Keratinocyte (primary cell): ENCODE measurements around the gene S100A11. TPM values are rescaled to one million over a fixed set of nuclear protein-coding genes. Genes with fewer than 3 reads are reported as not detected.

Source experiments
- DNase-seq: peaks from one replicate; pipeline ENCODE4 v3.0.0-alpha.2; 2011; ENCODE audit warnings: low read depth, missing footprints, low spot score
- FAIRE-seq: peaks from 2 replicates; lab custom pipeline; 2011; peaks lifted over from hg19 to GRCh38; lab: Jason Lieb, UNC
- H2AFZ ChIP-seq: 2 replicates; pipeline ENCODE4 v1.6.0; 2012; ENCODE audit warnings: low read length, control low read depth, inconsistent platforms; ENCODE audit not compliant: control insufficient read depth
- H3K27ac ChIP-seq: 2 replicates; pipeline ENCODE4 v1.5.1; 2011; ENCODE audit warnings: low read length; ENCODE audit not compliant: control insufficient read depth, insufficient read depth
- H3K27me3 ChIP-seq: 3 replicates; pipeline ENCODE4 v1.6.0; 2011; ENCODE audit warnings: low read length; ENCODE audit not compliant: control insufficient read depth, insufficient read depth; ENCODE audit errors: extremely low read depth
- H3K36me3 ChIP-seq, 2 experiments: 2 replicates in 1 of 2; 3 replicates in 1 of 2; pipeline ENCODE4 v1.5.1; 2011; ENCODE audit warnings: low read length in 2 of 2, mild to moderate bottlenecking in 1 of 2; ENCODE audit not compliant: control insufficient read depth in 2 of 2, insufficient read depth in 2 of 2; ENCODE audit errors: extremely low read depth in 1 of 2
- H3K4me1 ChIP-seq: 3 replicates; pipeline ENCODE4 v1.5.1; 2011; ENCODE audit warnings: low read length; ENCODE audit not compliant: control insufficient read depth, insufficient read depth; ENCODE audit errors: extremely low read depth
- H3K4me2 ChIP-seq: 3 replicates; pipeline ENCODE4 v1.6.0; 2011; ENCODE audit warnings: low read depth, low read length; ENCODE audit not compliant: control insufficient read depth, insufficient read depth; ENCODE audit errors: extremely low read depth
- H3K4me3 ChIP-seq, 3 experiments: fragments of 200-600 bp in 1 of 3; sonication (generic) in 1 of 3; 2 replicates in 2 of 3; 3 replicates in 1 of 3; pipeline ENCODE4 v1.5.1; 2011 to 2016; ENCODE audit warnings: low read length in 3 of 3, mild to moderate bottlenecking in 3 of 3, control low read depth in 2 of 3, inconsistent platforms in 1 of 3, low read depth in 1 of 3, mixed read lengths in 1 of 3, mixed run types in 1 of 3, moderate library complexity in 1 of 3; ENCODE audit not compliant: control insufficient read depth in 2 of 3, insufficient read depth in 2 of 3; ENCODE audit errors: extremely low read depth in 1 of 3
- H3K79me2 ChIP-seq: 2 replicates; pipeline ENCODE4 v1.6.0; 2012; ENCODE audit warnings: low read length; ENCODE audit not compliant: control insufficient read depth, insufficient read depth
- H3K9ac ChIP-seq: 3 replicates; pipeline ENCODE4 v1.6.0; 2011; ENCODE audit warnings: low read length; ENCODE audit not compliant: control insufficient read depth, insufficient read depth; ENCODE audit errors: extremely low read depth
- H3K9me1 ChIP-seq: 3 replicates; pipeline ENCODE4 v1.6.0; 2011; ENCODE audit warnings: low read length; ENCODE audit not compliant: control insufficient read depth, insufficient read depth; ENCODE audit errors: extremely low read depth
- H3K9me3 ChIP-seq: 2 replicates; pipeline ENCODE4 v1.5.1; 2012; ENCODE audit warnings: low read depth, low read length; ENCODE audit not compliant: control insufficient read depth
- H4K20me1 ChIP-seq: 3 replicates; pipeline ENCODE4 v1.6.0; 2011; ENCODE audit warnings: low read length; ENCODE audit not compliant: control insufficient read depth, insufficient read depth; ENCODE audit errors: extremely low read depth
- CTCF ChIP-seq, 3 experiments: IDR thresholded peaks in 1 of 3; conservative IDR thresholded peaks in 1 of 3; optimal IDR thresholded peaks in 1 of 3; 2 replicates in 2 of 3; 3 replicates in 1 of 3; pipeline versions ENCODE3 to v1.5.1; 2011; ENCODE audit warnings: low read length in 3 of 3, mild to moderate bottlenecking in 3 of 3, moderate library complexity in 2 of 3, control low read depth in 1 of 3, inconsistent platforms in 1 of 3; ENCODE audit not compliant: insufficient read depth in 2 of 3; ENCODE audit errors: extremely low read depth in 1 of 3
- EZH2 ChIP-seq: IDR thresholded peaks from one replicate; pipeline ENCODE4 v1.6.1; 2012; ENCODE audit warnings: inconsistent platforms, mild to moderate bottlenecking, low read length, moderate library complexity
- dilution Hi-C: fragments of 300-500 bp; cut with MboI; formaldehyde crosslinking; loops from one replicate; pipeline ENCODE4 v1.7.0; 2020; ENCODE audit warnings: low sequenced_read_pairs; ENCODE audit not compliant: extremely low pct_ligation_motif_present
- polyA plus RNA-seq, 5 experiments: library from polyadenylated mRNA; depleted of rRNA in 3 of 5; stranded (reverse) in 3 of 5; stranded (forward) in 1 of 5; unstranded in 1 of 5; fragments of >200 nt; gene quantifications; 1 replicate in 1 of 5; 2 replicates in 3 of 5; 3 replicates in 1 of 5; pipeline versions ENCODE4 v1.2.1 to v1.2.3, GENCODE V29; 2011 to 2012; ENCODE audit warnings: missing spikeins in 2 of 5, low read depth in 1 of 5, low replicate concordance in 1 of 5

The S100A11 gene
- polyA plus RNA-seq, 1 donor (not counting 4 experiments of a cell fraction or from before 2014, with no cell fraction given): 3,230 TPM

- Histone ChIP-seq H3K9me3 (no peaks in the 10 kb centered on the region), H3K36me3 (no peaks in the 10 kb centered on the region), H3K4me1 (peaks cover 29% of the 10 kb centered on the region), H3K4me2 (no peak overlapping the region), H2AFZ (no peak overlapping the region), H3K9me1 (no peaks in the 10 kb centered on the region), H3K79me2 (no peaks in the 10 kb centered on the region), H3K9ac (no peak overlapping the region), H3K27me3 (no peaks in the 10 kb centered on the region), H4K20me1 (no peaks in the 10 kb centered on the region), H3K27ac (no peak overlapping the region), H3K4me3 (no peak overlapping the region)
- dilution Hi-C loops: no loop called here
- FAIRE-seq (no peak), DNase-seq (no peak)
- TF ChIP-seq EZH2 (no peak), CTCF (optimal IDR thresholded peaks at IDR 0.05 in 1 of 3, IDR thresholded peaks at IDR 0.05 in 1 of 3, conservative IDR thresholded peaks at IDR 0.05 in 1 of 3; ENCODE audit: extremely low read depth in 1 of 3, insufficient read depth in 2 of 3, low read length in 3 of 3) (no peak)
These were observed 7.1 kb upstream of the S100A11 start for GRCh38 chr1:152043870-152044269.

- Histone ChIP-seq H2AFZ (no peak overlapping the region), H3K9ac (no peak overlapping the region), H3K27me3 (no peaks in the 10 kb centered on the region), H3K27ac (no peak overlapping the region), H3K4me2 (no peak overlapping the region), H4K20me1 (no peaks in the 10 kb centered on the region), H3K36me3 (no peaks in the 10 kb centered on the region), H3K4me3 (no peak overlapping the region), H3K9me1 (no peaks in the 10 kb centered on the region), H3K4me1 (peaks cover 20% of the 10 kb centered on the region), H3K79me2 (no peaks in the 10 kb centered on the region), H3K9me3 (no peaks in the 10 kb centered on the region)
- dilution Hi-C loops: no loop called here
- FAIRE-seq (no peak), DNase-seq (no peak)
- TF ChIP-seq EZH2 (no peak), CTCF (optimal IDR thresholded peaks at IDR 0.05 in 1 of 3, IDR thresholded peaks at IDR 0.05 in 1 of 3, conservative IDR thresholded peaks at IDR 0.05 in 1 of 3; ENCODE audit: extremely low read depth in 1 of 3, insufficient read depth in 2 of 3, low read length in 3 of 3) (no peak)
These were observed 5.2 kb upstream of the S100A11 start for GRCh38 chr1:152042030-152042429.
